Urothelium cell line (cell line): Measurements from ENCODE around the gene CCDC74B.
"Not testable (repeated sequence)": the region's sequence is repeated elsewhere in the genome, so short reads cannot be mapped to it uniquely, and the experiment has no call there.

ENCODE experiments used
- DNase-seq: peaks from one replicate; pipeline ENCODE4 v3.0.0; 2011; ENCODE audit warnings: low spot score, mixed read lengths
- FAIRE-seq: peaks from 2 replicates; lab custom pipeline; 2011; peaks lifted over from hg19 to GRCh38; lab: Jason Lieb, UNC

CCDC74B gene

GRCh38 chr2:130145006-130145414 lies at the start of gene CCDC74B:
Gene CCDC74B, minus strand, starts transcription at chr2:130145112. Its CDS starts 116 bp downstream, at chr2:130144996.
- FAIRE-seq, DNase-seq: not testable (repeated sequence)

DNA sequence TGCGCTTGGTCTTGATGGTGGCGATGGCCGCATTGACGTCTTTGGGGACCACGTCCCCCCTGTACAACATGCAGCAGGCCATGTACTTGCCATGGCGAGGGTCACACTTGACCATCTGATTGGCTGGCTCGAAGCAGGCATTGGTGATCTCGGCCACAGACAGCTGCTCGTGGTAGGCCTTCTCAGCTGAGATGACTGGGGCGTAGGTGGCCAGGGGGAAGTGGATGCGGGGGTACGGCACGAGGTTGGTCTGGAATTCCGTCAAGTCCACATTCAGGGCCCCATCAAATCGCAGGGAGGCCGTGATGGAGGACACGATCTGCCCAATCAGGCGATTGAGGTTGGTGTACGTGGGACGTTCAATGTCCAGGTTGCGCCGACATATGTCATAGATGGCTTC lies 48.9 kb upstream of the CCDC74B start:
- FAIRE-seq = not testable (repeated sequence)

DNA sequence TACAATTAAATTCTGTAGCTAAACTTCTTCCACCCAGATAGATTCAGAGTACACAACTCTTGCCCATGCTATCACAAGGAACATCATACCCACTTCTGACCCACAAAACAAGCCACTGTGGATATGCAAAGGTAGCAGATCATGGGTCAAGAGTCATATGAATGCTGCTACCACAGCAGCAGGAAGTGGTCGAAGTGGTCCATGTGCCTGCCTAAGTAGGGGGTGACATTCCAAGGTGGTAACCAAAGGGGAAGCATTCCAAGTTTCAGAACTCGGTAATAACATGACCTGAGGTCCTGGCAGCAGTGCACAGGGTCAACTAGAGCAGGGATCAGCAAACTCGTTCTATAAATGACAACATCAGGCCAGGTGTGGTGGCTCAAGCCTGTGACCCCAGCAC lies 47.5 kb upstream of the CCDC74B start:
- peak; percentile 58 for FAIRE-seq

More for the DNA sequence above, 48.9 kb upstream of the CCDC74B start:
- DNase-seq = not testable (repeated sequence)

GRCh38 chr2:130191319-130191718 lies 46.4 kb upstream of the CCDC74B start:
- not testable (repeated sequence) for DNase-seq, FAIRE-seq

More for the DNA sequence above, 47.5 kb upstream of the CCDC74B start:
- DNase-seq = not testable (repeated sequence)

- FAIRE-seq = no peak
- no peak for DNase-seq
Observed at GRCh38 chr2:130190237-130190636, 45.3 kb upstream of the CCDC74B start.

GRCh38 chr2:130188958-130189357 lies 44.0 kb upstream of the CCDC74B start:
- not testable (repeated sequence) for FAIRE-seq, DNase-seq

GRCh38 chr2:130187859-130188792 lies 43.2 kb upstream of the CCDC74B start:
- not testable (repeated sequence) for DNase-seq
- peak; percentile 66 for FAIRE-seq

- no peak for FAIRE-seq
Observed at GRCh38 chr2:130187268-130187667, 42.4 kb upstream of the CCDC74B start.

DNA sequence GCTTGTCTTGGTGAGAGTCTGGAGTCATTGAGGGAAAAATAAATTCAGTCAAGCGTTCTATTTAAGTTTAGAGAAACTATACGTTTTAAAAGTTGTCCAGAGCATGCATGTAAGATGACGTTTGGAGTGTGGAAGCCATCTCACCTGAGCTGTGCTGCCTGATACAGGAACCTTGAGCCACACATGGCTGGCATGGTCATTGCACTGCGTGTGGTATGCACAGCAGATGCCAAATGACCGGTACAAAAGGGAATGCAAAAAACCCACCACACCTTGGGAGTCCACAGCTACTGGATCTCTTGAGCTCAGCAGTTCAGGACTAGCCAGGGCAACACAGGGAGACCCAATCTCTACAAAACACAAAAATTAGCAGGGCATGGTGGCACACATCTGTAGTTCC lies 41.5 kb upstream of the CCDC74B start:
- FAIRE-seq = no peak
- no peak for DNase-seq

More at GRCh38 chr2:130187268-130187667, 42.4 kb upstream of the CCDC74B start:
- DNase-seq = no peak

- DNase-seq (no peak), FAIRE-seq (no peak)
Observed at GRCh38 chr2:130185896-130186295, 41.0 kb upstream of the CCDC74B start.

DNA sequence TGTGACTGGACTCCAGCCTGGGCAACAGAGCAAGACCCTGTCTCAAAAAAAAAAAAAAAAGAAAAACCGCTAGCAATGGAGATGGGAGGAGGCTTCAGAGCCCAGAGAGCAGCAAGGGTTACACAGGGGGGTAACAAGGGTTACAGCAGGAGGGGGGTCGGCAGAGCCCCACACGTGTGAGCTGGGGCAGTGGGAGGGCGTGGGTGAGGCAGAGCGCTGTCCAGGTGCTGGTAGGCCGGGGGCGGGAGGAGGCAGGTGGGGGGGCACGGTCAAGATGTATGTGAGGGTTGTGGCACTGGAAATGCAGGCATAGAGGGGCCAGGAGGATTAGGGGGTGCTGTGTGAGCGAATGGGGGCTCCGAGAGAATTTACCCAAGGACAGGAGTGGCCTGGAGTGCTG lies 40.5 kb upstream of the CCDC74B start:
- no peak for DNase-seq
- no peak for FAIRE-seq

- DNase-seq (no peak), FAIRE-seq (peak; percentile 58)
Observed at GRCh38 chr2:130183512-130184373, 38.8 kb upstream of the CCDC74B start.

GRCh38 chr2:130182826-130183511 lies 38.1 kb upstream of the CCDC74B start:
- FAIRE-seq, DNase-seq: not testable (repeated sequence)

DNA sequence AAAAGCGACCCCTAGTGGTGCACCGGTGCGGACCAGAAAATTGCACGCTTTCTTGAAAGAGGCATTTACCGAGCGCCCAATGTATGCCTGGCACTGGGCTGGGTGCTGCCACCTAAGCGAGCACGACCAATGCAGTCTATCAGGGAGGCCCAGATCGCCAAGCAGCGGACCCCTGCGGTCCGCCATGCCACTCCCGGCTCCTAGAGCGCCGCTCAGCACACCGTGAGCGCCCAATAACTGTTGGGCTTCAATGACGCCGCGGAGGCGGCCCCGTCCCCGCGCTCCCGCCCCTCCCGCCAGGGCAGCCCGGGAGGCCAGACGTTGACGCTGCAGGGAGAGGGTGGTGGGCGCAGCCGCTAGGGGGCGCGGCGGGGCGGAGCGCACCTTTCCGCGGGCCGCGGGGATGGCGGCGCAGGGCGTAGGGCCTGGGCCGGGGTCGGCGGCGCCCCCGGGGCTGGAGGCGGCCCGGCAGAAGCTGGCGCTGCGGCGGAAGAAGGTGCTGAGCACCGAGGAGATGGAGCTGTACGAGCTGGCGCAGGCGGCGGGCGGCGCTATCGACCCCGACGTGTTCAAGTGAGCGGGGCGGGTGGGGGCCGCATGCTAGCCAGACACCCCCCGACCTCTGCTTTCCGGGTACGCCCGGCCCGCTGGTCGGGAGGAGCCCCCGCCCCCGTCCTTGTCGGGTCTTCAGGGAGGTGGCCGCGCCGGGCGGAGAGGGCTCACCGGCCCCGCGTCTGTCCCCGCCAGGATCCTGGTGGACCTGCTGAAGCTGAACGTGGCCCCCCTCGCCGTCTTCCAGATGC lies 37.2 kb upstream of the CCDC74B start, which contains the start of gene MZT2B:
Gene MZT2B (plus strand): TSS at position 383 of the 803 bp plus-strand sequence. CDS start 21 bp downstream, at position 404.
- peak; percentile 95 for DNase-seq
- FAIRE-seq = peak; percentile 98

GRCh38 chr2:130181325-130181879 lies 36.5 kb upstream of the CCDC74B start, which contains the start of gene SMPD4:
Gene SMPD4, minus strand, starts transcription at chr2:130181602. Its CDS starts 5,010 bp downstream, at chr2:130176592.
- no peak for FAIRE-seq
- peak; percentile 93 for DNase-seq

DNA sequence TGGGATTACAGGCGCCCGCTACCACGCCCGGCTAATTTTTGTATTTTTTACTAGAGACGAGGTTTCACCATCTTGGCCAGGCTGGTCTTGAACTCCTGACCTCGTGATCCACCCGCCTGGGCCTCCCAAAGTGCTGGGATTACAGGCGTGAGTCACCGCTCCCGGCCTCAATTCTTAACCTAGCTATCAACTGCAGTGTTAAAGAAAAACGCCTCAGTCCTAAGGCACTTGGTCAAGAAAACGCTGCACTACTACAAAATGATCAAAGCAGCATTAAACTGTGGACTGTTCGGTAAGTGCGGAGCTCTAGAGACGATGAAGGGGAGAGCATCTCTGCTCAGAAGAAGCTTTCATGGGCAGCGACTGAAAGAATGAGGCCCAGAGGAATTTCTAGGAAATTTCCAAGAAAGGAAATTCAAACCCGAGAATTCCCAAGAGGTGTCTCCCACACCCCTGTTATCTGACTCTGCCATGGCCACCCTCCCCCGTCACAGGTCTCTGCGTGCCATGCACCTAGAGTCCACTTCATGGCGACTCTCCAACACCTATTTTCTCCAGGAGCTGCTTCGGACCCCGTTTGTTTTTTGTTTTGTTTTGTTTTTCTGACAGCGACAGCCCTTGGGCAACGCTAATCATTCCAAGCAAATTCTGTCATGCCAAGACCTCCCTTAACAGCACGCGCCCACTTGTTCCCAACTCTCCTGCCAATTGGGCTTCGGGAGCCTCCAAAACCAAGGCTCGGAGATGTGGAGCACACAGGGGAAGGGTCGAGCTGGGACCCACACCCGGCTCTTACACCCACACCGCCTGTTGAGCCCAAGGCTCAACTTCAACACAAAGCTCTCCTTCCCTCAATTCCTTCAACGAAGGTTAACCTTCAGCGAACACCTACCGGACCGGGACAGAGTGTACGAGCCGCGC lies 35.8 kb upstream of the CCDC74B start:
- FAIRE-seq = peak; percentile 20
- DNase-seq = not testable (repeated sequence)

- not testable (repeated sequence) for FAIRE-seq, DNase-seq
Observed at GRCh38 chr2:130174866-130175265, 30.0 kb upstream of the CCDC74B start.

DNA sequence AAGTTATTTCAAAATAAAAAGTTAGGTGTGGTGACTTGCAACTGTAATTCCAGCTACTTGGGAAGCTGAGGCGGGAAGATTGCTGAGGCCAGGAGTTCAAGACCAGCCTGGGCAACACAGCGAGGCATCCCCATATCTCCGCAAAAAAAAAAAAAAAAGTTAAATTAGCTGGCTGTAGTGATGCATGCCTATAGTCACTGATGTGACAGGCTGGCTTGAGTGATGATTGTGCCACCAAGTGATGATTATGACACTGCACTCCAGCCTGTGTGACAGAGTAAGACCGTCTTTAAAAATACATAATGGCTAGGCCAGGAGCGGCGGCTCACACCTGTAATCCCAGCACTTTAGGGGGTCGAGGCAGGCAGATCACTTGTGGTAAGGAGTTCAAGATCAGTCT lies 25.0 kb upstream of the CCDC74B start:
- FAIRE-seq (no peak), DNase-seq (no peak)
